MCF 10A (cell line): ENCODE results near the gene KAT2A. TPM values are rescaled to one million over a fixed set of nuclear protein-coding genes. Genes with fewer than 3 reads are reported as not detected.

Experiments
- Bru-seq: library from RNA; stranded (reverse); fragments of 400-500 nt; gene quantifications from one replicate; lab custom pipeline; 2021; lab: Mats Ljungman, UMichigan
- BruChase-seq, 2 experiments: library from RNA; stranded (reverse); fragments of 400-500 nt; gene quantifications; one replicate each; lab custom pipeline; 2021; lab: Mats Ljungman, UMichigan
- BruUV-seq: library from RNA; stranded (reverse); fragments of 400-500 nt; replicated peaks from 2 replicates; lab custom pipeline; 2021; lab: Mats Ljungman, UMichigan
- CTCF ChIA-PET: fragments of 300-600 bp; sonication (Branson Sonifier 250); formaldehyde crosslinking; extraction: SDS; loops from one replicate; lab custom pipeline; 2021; ENCODE audit warnings: antibody characterized with exemption, inconsistent platforms; lab: Yijun Ruan, JAX
- POLR2A ChIA-PET: fragments of 300-600, 350-650 bp; sonication (Branson Sonifier 250); formaldehyde crosslinking; extraction: SDS; loops from one replicate; lab custom pipeline; 2020; ENCODE audit warnings: antibody characterized with exemption, inconsistent platforms; lab: Yijun Ruan, JAX
- DNase-seq: peaks from one replicate; pipeline ENCODE4 v3.0.0-alpha.2; 2018; ENCODE audit not compliant: unreplicated experiment
- H3K27ac Mint-ChIP-seq: one replicate; pipeline ENCODE4 v1.8.0; 2022; ENCODE audit warnings: mild to moderate bottlenecking, low read depth, mixed read lengths; ENCODE audit not compliant: unreplicated experiment
- H3K27me3 Mint-ChIP-seq: one replicate; pipeline ENCODE4 v1.8.0; 2022; ENCODE audit warnings: mixed read lengths; ENCODE audit not compliant: insufficient read depth, unreplicated experiment
- H3K36me3 Mint-ChIP-seq: one replicate; pipeline ENCODE4 v1.8.0; 2022; ENCODE audit warnings: mild to moderate bottlenecking, moderate library complexity, mixed read lengths; ENCODE audit not compliant: insufficient read depth, unreplicated experiment
- H3K4me1 Mint-ChIP-seq: one replicate; pipeline ENCODE4 v1.8.0; 2022; ENCODE audit warnings: mixed read lengths; ENCODE audit not compliant: insufficient read depth, unreplicated experiment
- H3K4me3 Mint-ChIP-seq: one replicate; pipeline ENCODE4 v1.8.0; 2022; ENCODE audit warnings: mild to moderate bottlenecking, moderate library complexity, mixed read lengths; ENCODE audit not compliant: unreplicated experiment
- H3K9me3 Mint-ChIP-seq: one replicate; pipeline ENCODE4 v1.8.0; 2022; ENCODE audit warnings: mixed read lengths; ENCODE audit not compliant: unreplicated experiment
- CTCF ChIP-seq: fragments of 200-600 bp; IDR thresholded peaks from one replicate; pipeline ENCODE4 v1.8.0; 2022; ENCODE audit warnings: antibody characterized with exemption, mild to moderate bottlenecking; ENCODE audit not compliant: unreplicated experiment
- intact Hi-C: fragments of 100-400 bp; cut with micrococcal nuclease; formaldehyde crosslinking; loops from 2 replicates; pipeline ENCODE4 v1.14.1; 2022
- long read RNA-seq: library from polyadenylated mRNA; stranded (forward); transcript quantifications from one replicate; pipeline ENCODE4 v2.0.0, GENCODE V29; 2022
- total RNA-seq: library from RNA; stranded (reverse); gene quantifications from 2 replicates; pipeline ENCODE4 v1.2.3, GENCODE V29; 2022

Gene KAT2A
- 37.4 and 44.6 TPM in 2 replicates for total RNA-seq
- percentile 53 among the genes with signal in this experiment for Bru-seq, nascent RNA
- BruChase-seq, experiment 1, labeled RNA remaining after a 6-hour chase: percentile 81 among the genes with signal in this experiment
- percentile 61 among the genes with signal in this experiment for BruChase-seq, experiment 2, labeled RNA remaining after a 2-hour chase
- long read RNA-seq, transcript KAT2A-201 (18 exons, 3,109 nt): minor isoform, 24 of 87 reads
- long read RNA-seq, transcript KAT2A-202 (18 exons, 2,990 nt): major isoform, 28 of 87 reads
- long read RNA-seq, partial matches to known transcripts: 14 of 87 reads
- long read RNA-seq, other reads (novel, unspliced or antisense): 20 of 87 reads

GRCh38 chr17:42120770-42121769 is at the start of gene KAT2A:
Gene KAT2A (minus strand): TSS chr17:42121367. CDS start chr17:42121304, 63 bp downstream.
- TF ChIP-seq CTCF: no peak
- H3K4me1 Mint-ChIP-seq: peaks cover 6% of the 10 kb centered on the region
- H3K9me3 Mint-ChIP-seq: no peaks in the 10 kb centered on the region
- POLR2A ChIA-PET: interaction anchor here (0.6 to 2.6 kb wide), 16 partner anchors 8 to 156 kb away, joined by 3 to 11 read pairs (median 4); partner anchors contain the start of genes CNP, DNAJC7, GHDC and NKIRAS2
- CTCF ChIA-PET: interaction anchor here (0.7 to 8.2 kb wide), 5 partner anchors 55 to 406 kb away, joined by 3 to 37 read pairs (median 4); partner anchors contain the start of gene NKIRAS2
- no TSS peak for BruUV-seq
- peaks cover 46% of the 10 kb centered on the region for H3K36me3 Mint-ChIP-seq
- DNase-seq: peak; percentile 83
- peak within 1 kb of the TSS; percentile 53 for H3K4me3 Mint-ChIP-seq
- intact Hi-C loops: loop anchor here (5.0 kb wide), 1 partner anchor 406 kb away; no protein-coding TSS in a partner anchor
- H3K27me3 Mint-ChIP-seq: no peaks in the 10 kb centered on the region
- H3K27ac Mint-ChIP-seq: no peak within 1 kb of the TSS

GRCh38 chr17:42169351-42169750 is 48.2 kb upstream of the KAT2A start:
- peaks cover 29% of the 10 kb centered on the region for H3K27me3 Mint-ChIP-seq
- no peak overlapping the region for H3K27ac Mint-ChIP-seq
- no TSS peak for BruUV-seq

GRCh38 chr17:42167807-42168206 is 46.6 kb upstream of the KAT2A start:
- Mint-ChIP-seq H3K9me3 (no peaks in the 10 kb centered on the region), H3K4me1 (no peaks in the 10 kb centered on the region), H3K4me3 (no peak overlapping the region), H3K36me3 (no peaks in the 10 kb centered on the region), H3K27me3 (peaks cover 22% of the 10 kb centered on the region), H3K27ac (no peak overlapping the region)
- no peak for DNase-seq
- POLR2A ChIA-PET: no interaction called here
- intact Hi-C loops: no loop called here
- CTCF ChIA-PET: interaction anchor here (0.6 kb wide), 2 partner anchors 107 to 218 kb away, joined by 3 to 4 read pairs; no protein-coding TSS in a partner anchor
- no peak for TF ChIP-seq CTCF
- no TSS peak for BruUV-seq

More at GRCh38 chr17:42169351-42169750, 48.2 kb upstream of the KAT2A start:
- TF ChIP-seq CTCF: no peak
- ChIA-PET POLR2A (no interaction called here), CTCF (no interaction called here)
- H3K4me1 Mint-ChIP-seq: no peaks in the 10 kb centered on the region
- no peaks in the 10 kb centered on the region for H3K36me3 Mint-ChIP-seq
- no peak for DNase-seq
- no peak overlapping the region for H3K4me3 Mint-ChIP-seq
- intact Hi-C loops: no loop called here
- H3K9me3 Mint-ChIP-seq: no peaks in the 10 kb centered on the region
